Stimulated activated CD4-positive, alpha-beta T cell treated with anti-CD3 and anti-CD28 coated beads, Interleukin-15, amount 100 ng/mL, for 1 hour (primary cell): Measurements from ENCODE around the gene CNNM2.
"Not testable (repeated sequence)": the region's sequence is repeated elsewhere in the genome, so short reads cannot be mapped to it uniquely, and the experiment has no call there.

Experiments used
- DNase-seq, 2 donors: peaks; one replicate each; pipeline ENCODE4 v3.0.0-alpha.2; 2020; ENCODE audit warnings: low read depth in 1 of 2, low spot score in 1 of 2

Gene CNNM2

DNA sequence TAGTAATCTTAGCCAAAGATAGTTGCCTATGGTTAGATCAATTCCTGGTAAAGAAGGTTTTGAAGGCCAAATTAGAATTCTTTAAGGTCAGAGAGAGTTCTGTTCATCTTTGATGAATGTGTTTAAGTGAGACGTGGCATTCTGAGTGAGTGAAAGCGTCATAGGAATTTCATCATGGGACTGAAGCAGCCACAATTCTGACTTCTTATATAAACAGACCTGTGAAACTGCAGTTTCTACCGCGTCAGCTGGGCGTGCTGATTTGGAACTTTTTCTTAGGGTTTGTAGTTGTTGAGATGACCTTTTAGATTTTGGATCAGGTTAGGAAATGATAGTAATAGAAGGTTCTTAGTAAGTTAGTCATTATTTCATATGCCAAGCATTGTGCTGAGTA is 103.8 kb downstream of the CNNM2 start:
- no peak for DNase-seq

DNA sequence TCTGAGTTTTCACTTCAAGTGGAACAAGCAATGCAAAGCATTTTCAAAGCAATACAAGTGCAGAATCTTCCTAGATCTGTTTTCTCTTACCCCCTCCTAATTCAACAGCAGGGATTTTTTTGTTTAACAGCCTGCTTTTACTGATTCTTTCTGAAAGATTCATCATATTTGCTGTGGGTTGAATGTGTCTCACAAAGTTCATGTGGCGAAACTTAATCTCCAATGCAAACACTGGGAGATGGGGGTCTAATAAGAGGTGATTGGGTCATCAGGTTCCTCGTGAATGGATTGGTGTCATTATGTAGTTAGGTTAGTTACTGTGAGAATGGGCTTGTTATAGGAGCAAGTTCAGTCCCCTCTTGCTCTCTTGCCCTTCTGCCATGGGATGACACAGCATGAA is 107.6 kb downstream of the CNNM2 start:
- no peak for DNase-seq

DNA sequence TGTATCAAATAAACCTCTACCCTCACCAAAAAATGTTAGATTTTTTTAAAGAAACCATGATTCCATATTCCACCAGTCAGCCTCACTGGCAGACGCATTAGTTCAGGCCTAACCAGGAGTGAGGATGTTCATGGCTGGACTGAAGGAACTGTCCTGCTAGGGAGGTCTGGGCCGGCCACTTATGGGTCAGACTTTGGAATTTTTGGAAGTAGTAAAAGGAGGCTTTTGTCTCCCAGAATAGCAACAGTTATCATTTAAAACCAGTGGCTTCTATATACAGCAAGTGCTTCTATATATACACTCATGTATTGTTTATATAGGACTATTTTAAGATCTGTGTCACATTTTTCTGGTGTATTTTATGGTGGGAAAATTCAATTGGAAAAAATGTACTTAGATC is 120.5 kb downstream of the CNNM2 start:
- no peak for DNase-seq

DNA sequence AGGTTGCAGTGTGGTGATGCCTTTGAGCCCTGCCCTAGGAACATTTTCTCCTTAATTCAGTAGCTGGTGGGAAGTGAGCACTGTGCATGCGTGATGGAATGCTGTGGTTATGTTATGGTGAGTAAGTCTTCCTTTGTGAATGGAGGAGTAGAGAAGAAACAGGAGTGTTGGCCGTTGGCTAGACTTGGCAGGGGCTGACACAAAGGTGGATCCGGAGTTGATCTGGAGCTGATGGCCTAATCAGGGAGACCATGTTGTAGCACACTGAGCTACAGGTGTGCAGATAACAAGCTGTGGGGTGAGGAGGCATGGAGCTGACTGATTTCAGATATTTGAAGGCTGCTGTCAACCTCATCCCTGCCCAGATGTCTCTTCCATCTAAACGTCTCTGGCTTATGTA is 122.3 kb downstream of the CNNM2 start:
- no peak for DNase-seq

DNA sequence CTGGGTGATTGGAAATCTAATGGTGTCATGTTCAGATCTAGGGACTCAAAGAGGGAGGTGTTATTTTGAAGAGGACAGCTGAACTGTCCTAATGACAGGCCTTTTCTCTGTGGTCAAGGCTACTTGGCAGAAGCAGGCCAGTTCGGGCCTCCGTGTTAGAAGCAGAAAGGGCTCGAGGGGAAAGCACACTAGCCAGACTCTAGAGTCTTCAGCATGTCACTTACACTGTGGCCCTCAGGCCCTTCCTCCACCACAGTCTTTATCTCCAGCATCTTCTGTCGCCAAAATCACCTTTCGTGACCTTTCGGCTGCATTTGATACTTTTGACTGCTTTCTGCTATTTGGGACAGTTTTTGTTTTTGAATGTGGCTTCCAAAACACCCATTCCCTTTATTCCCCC is 123.3 kb downstream of the CNNM2 start:
- DNase-seq = no peak

DNA sequence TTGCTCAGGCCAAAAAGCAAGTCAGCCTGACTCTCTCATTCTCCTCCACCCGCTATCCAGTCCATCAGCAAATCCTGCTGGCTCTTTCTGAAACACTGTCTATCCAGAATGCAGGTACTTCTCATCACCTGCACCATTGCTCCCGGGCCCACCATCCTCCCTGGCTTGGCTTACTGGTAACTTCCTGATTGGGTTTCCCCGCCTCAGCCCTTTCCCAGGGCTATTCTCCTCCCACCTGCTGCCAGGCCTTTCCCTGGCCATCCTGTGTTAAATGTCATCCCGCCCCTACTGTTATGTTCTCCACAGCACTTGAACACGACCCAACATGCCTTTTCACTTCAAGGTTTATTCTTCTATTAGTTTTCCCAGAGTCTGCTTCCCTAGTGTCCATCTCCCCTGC is 124.0 kb downstream of the CNNM2 start:
- DNase-seq = no peak

DNA sequence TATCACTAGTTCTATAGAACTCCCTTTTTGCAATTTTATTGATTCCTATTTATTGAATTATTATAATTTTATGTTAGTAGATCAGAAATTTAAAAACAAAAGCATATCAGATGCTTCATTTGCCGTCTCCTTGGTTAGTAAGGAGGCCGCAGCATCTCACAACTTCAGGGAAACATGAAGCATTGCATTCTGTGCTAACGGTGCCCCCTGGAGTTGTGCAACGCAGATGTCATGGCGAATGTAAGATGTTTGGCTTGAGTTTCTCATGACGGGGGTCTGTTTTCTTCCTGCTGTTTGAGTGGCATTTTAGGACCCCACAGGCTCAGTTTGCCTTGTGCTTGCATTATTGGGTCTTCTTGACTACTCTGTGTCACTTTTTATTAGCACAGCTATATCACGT is 124.8 kb downstream of the CNNM2 start:
- no peak for DNase-seq

DNA sequence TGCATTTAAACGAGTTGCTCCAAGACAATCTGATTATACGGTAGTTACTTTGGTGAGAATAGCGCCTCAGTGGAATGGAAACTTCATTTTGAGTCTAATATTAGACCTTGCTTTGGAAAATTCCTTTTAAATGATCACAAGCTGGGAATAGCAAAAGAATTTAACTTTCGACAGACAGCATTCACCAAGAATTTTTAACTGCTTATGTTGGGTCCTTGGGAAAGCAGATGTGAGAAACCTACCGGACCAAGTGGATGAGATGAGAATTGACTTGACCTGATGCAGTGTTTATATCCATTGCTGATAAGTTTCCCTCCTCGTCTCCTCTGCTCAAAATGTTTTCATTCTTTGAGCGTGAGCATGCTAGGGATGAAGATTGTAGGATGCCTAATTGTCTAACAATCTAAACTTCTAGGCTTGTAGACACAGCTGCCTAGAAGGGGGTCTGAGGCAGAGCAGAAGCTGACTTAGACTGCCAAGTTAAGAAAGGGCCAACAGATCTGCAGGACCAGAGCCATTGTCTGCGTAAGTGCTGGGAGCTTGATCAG is 126.9 kb downstream of the CNNM2 start:
- DNase-seq = no peak

DNA sequence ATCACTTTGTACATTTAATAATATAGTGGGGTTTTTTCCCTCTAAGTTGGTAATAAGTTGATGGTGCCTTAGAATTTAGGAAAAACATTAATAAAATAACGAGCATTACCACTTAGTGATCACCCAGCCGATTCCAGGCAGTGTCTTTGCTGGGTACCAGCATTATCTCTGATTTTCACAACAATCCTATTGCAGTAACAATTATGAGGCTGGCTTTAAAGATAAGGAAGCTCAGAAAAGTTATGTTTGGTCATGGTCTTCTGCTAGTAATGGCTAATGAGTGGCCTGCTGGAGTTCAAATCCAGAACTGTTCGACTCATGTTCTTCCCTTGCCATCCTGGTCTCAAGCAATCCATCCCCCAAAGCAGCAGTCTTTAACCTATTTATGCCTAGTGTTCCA is 127.9 kb downstream of the CNNM2 start:
- DNase-seq = no peak

DNA sequence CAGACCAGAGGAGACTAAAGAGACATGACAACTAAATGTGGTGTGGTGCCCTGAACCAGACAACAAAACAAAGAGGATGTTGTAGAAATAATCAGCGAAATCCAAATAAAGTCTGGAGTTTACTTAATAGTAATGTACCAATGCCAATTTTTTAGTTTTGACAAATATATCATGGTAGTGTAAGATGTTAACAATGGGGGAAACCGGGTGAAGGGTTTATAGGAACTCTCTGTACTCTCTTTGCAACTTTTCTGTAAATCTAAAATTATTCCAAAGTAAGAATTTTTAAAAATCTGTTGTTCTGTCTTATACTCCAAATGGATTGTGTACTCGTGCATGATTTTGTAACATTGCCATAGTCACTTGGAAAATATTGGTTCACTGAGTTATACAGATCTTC is 129.3 kb downstream of the CNNM2 start:
- no peak for DNase-seq

DNA sequence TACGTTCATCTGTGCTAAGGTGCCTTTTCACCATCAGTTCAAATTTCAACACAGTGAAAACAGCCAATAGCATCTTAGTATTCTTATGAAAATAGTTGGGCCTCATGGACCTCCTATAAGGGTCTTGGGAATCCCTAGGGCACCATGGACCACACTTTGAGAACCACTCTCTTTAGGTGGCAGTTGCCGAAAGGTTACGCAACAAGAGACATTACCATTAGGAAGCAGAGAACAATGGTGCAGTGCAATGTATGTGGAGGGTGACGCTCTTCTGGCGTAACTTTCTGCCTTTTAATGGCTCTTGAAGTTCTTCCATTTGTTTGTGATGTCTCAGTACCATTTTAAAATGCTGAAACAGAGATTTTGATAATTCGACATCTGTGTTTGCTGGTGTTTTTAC is 131.1 kb downstream of the CNNM2 start:
- no peak for DNase-seq

DNA sequence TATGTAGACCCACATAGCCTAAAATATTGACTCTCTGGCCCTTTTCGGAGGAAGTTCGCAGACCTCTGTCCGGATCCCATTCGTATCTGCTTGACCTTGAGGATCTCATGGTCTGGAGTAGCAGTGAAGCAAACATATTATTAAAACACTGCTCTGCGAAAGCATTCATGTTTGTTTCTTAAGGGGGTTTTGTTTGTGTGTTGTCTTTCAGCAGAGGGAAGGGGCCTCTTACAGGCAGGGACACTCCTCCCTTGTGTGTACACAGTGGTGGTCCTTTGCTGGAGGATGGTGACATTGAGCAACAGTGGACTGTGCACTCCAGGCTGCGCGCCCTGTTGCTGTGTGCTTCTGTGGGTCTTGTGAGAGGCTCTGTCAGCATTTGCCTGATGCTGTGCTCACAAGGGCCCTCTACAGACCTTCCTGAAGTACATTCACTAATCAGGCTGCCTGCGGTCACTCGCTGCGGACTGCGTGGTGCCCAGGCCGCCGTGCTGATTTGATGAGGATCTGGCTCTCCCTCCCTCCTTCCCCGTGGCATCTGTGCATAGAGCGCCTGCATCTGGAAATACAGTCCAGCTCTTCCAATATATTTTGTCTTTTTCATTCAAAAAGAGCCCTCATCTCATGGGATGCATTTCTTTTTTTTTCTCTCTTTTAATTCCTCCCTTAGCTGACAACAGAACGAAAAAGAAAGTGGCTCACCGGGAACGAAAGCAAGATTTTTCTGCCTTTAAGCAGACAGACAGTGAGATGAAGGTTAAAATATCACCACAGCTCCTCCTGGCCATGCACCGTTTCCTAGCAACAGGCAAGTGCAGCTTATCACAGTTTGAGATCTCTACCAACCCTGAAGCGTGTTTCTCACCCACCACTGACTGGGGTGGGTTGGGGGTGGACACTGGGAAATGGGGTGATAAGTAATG is 135.8 kb downstream of the CNNM2 start:
- DNase-seq = no peak

DNA sequence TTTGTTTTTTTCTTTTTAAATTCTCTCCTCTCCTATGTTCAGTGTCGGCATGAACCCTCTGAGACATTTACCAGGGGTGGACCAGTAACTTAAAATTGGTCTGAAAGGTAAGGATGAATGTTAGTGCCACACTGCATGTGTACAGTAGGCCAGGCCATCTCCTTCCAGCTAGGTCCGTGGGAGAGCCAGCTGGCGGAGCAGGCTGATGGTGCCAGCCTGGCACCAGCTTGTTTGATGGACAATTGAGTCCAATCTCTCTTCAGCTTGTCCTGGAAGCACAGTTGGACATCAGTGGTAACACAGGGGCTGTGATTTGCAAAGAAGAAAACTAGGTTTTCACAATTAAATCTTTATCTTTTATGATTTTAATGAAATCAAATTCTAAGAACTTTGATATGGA is 136.5 kb downstream of the CNNM2 start:
- no peak for DNase-seq

DNA sequence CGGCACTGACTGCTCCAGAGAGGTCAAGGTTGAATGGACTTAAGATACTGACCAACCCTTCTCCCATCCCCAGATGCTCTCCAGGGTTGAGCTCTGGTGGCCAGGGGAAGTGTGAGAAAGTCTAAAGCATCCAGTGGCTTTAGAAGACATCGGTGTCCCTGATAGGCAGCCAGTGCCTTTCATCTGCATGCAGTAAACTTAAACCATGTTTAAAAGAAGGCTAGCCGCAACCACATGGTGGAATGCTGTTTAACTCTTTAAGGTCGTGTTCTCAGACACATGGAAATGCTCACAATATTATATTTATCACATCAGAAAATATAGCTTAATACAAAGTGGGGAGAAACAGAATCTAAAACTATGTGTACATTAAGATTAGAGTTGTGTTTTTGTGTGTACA is 137.0 kb downstream of the CNNM2 start:
- no peak for DNase-seq

DNA sequence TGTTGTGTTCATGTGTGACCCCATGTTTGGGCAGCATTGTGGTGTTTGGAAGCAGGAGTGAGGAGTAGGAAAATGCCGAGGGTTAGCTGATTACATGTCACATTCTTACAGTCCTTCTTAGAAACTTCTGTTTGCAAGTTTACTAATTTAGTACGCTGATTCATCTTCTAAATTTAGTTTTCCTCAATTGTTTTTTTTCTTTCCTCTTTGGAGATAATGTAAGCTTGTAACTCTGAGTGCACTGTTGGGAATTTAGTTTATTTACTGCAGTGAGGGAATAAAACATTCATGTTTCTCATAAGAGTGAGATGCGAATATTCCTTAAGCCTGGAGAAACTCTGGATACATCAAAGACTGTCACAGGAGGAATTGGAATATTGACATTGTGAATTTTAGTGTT is 139.9 kb downstream of the CNNM2 start:
- DNase-seq = no peak

DNA sequence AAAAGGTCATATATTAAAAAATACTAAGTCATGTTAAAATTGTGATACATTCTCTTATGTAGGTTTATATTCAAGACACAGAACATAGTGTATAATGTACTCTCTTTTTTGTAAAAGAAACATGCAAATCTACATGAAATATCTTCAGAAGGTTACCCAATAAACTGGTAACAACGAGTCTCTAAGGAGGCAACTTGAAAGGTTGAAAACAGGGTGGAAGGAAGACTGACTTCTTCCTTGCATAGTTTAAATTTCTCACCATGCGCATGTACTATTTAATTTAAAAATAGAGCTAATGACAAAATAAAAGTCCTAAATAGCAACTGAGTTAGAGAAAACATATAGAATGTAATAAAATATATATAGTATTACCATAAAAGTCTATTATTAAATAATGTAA is 142.5 kb downstream of the CNNM2 start:
- DNase-seq = no peak

DNA sequence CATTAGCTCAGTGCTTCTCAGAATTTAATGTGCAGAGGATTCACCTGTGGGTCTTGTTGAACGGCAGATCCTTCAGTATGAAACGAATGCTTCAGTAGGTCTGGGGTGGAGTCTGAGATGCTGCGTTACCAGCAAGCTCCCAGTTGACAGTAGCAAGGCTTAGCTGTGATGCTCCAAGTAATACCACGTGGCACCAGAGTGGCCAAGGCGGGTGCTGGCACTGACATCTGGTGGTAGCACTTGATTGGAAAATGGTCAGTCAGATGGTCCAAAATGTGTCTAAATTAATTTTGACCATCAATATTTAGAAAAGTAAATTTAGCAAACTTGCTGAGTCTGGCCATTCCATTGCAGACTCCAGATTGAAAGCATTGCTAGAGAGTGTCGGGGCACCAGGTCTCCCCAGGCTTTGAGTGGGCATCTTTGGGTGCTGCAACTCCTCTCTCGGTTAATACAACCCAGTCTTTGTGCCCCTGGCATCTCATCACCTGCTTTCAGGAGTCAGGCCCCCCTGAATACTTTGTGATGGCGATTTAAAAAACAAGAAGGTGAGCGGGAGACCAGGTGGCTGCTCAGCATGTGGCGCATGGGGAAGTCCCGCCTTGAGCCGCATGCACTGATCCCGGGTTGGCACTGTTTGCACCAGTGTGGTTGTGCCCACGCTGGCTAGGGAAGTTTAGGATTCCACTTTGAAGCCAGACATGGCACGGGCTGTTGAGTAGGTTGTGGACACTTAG is 144.9 kb downstream of the CNNM2 start:
- DNase-seq = no peak

DNA sequence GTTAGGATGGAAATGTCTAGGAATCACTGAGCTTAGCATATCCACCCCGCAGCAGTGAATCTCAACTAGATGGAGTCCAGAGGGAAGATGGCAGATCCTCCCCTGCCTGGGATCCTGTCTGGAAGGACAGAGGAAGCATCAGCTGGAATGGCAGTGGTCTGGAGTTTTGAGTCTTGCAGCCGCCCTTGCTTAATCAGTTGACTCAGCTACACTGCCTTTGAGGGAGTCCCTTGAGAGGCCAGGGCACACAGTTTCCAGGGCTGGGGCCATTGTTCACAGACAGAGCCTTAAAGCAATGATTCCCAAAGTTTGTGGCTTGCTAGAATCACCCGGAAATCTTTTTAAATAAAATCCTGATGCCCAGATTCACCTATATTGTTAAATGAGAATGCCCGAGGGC is 146.9 kb downstream of the CNNM2 start:
- no peak for DNase-seq

DNA sequence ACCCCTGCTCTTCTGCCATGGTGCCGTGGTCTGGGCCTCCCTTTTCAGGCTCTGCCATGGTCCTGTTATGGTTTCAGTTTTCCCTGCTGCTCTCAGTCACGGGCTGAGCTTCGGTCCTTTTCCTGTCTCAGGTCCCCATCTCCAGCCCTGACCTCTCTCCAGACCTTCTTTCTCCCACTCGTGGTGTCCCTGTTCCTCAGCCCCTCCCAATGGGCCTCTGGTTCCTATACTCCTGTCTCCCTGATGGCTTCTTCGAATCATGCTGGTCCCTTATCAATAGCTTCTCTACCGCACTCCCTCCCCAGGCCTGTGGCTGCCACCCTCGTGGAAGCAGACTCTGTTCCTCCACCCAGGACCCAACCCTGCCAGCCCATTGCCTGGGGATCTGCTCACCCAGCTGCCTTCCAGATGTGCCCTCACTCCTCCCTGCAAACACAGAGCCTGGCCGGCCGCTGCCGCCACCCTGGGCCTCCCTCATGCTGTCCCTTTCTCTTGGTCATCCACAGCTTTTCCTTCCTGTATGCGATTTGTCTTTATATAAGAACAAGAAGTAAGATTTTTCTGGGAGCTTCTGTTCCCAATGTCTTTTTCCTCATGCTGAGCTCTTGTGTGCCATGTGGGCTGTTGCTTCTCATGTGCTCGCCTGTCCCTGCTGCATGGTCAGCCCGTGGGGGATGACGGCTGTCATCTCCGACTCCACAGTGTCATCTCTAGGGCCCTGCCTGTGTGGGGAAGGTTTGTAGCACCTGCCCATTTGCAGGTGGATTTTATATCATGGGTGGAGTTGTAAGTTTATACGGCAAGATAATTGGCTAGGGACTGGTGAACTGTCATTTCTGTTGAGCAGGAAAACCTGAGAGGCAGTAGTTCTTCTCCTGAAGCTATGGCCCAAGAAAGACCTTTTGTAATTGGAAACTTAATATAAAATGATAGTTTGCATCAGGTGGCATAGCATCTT is 148.3 kb downstream of the CNNM2 start:
- no peak for DNase-seq

DNA sequence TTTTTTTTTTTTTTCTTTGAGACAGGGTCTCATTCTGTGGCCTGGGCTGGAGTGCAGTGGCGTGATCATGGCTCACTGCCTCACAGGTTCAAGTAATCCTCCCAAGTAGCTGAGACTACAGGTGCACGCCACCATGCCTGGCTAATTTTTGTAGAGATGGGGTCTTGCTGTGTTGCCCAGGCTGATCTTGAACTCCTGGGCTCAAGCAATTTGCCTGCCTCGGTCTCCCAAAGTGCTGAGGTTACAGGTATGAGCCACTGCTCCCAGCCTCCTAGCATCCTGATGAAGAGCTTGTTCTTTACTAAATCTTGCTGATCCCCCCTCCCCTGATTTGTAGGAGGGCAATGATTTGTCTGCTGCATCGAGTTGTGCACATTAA is 149.0 kb downstream of the CNNM2 start:
- not testable (repeated sequence) for DNase-seq

DNA sequence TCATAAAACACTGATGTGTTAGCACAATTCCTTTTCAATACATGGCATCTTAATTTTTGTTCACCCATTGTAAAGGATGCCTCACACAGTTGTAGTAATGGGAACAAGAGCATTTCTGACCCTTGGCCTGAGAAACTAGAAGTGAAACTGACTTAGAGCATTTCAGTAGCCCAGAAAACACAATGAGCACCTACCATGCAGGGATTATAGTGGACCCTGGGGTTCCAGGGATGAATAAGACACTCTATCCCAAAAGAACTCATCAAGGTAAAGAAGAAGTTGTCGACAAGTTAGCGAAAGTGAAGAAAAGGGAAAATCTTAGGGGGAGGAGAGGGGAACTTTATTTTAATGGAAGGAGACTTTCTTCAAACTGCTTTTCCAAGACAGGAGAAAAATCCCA is 149.4 kb downstream of the CNNM2 start:
- no peak for DNase-seq
